Eye (tissue), 1 donor: ENCODE measurements around the gene ROS1.
"Not testable (repeated sequence)": the region's sequence is repeated elsewhere in the genome, so short reads cannot be mapped to it uniquely, and the experiment has no call there.

ENCODE experiments used
- DNase-seq: peaks from one replicate; pipeline ENCODE4 v3.0.0-alpha.2; 2015

ROS1 gene

DNA sequence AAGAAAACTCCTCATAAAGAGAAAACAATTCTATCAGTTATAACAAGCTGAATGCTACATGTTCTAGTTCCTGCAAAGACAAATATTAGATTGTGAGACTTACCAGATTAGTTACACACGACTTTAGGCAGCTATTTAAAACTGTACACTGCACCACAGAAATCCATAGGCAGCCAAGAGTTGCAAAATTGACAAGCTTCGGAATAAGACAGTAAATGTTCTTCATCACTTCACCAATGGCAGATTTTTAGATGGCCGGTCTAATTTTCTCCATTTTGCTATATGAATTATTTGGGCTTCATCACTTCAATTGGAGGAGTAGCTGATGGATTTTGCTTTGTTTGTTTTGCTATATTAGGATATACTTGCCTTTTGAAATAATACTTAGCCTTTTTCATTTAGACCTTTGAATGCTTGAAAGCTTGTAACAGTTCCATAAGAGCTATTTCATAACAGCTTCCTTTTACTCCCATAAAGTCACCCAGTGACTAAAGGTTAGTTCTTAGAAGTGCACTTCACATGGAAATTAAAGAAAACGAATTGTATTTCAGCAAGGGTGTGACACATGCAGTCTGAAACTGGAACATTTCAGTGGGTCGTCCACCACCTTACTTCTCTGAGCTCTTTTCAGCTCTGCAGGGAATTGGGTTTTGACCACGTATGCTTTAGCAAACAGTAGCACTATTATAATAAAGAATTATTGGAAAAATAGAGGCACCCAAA lies at the start of gene ROS1:
ROS1 (minus strand) TSS at position 512 of the 723 bp plus-strand sequence; CDS start at position 226, 286 bp downstream.
- no peak for DNase-seq

DNA sequence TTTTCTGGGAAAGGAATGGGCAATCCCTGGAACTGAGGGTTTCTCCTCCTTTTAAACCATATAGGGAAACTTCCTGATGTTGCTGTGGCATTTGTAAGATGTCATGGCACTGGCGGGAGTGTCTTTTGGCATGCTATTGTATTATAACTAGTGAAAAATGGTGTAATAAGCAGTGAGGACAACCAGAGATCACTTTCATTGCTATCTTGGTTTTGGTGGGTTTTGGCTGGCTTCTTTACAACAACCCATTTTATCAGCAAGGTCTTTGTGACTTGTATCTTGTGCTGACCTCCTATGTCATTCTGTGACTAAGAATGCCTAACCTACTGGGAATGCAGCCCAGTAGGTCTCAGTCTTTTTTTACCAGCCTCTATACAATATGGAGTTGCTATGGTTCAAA lies 47.7 kb upstream of the ROS1 start:
- no peak for DNase-seq

DNA sequence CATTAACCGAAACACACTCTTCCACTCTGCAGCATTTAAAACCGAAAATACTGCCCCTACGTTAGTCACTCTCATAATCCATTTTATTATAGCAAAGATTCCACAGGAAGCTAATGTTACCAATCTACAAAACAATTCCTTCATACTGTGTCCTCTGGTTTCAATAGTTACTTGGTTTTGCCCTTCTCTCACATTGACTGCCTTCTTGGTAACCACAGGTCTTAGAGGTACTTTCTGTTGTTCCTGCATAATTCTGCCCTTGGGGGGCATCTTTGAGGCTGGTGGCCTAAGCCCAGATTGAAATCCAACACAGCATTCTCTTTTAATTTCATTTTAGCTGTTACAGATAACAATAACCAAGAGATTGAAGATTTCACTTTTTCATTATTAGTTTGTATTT lies 46.9 kb upstream of the ROS1 start:
- no peak for DNase-seq

DNA sequence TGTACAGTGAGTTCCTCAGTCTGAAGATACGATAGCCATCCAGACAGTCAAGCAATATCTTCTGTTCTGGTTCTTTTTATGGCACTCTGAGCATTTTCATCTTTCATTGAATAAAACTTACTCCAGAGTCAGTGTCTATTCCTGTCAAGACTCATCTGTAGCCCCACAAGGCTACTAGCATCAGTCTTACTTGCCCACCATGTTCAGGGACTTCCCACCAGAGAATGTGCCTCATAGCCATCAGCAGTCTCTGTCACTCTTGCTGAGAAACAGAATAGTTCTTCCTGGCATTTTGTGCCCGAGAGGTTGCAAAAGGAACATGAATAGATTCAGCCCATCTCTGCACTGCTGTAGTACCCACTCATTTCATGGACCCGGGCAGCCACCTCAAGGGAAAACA lies 44.0 kb upstream of the ROS1 start:
- DNase-seq = no peak

DNA sequence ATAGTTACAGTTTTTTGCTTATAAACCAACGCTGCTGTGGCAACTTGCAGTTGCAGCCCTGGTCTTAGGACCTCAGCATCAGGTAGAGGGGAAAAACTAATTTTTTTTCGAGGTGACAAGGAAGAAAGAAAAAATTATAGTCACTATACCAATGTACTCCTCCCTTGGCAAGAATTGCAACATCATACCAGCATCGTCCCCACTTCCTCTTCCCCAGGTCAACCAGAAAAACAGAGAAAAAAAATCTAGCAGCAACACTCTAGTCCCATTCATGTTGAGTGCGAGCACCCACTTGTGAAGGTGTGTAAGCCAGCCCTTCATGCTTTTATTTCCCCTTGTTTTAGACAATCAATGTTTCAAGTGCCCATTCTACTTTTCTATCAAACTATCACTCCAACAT lies 43.6 kb upstream of the ROS1 start:
- DNase-seq = no peak

DNA sequence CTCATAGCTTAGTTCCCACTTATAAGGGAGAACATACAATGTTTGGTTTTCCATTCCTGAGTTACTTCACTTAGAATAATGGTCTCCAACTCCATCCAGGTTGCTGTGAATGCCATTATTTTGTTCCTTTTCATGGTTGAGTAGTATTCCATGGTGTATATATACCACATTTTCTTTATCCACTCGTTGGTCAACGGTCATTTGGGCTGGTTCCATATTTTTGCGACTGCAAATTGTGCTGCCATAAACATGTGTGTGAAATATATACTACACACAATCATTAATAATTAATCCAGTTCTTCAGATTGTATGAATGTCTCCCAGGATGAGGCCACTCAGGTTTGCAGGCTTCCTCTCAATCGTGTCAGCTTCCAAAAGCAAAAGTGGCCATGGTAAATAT lies 42.8 kb upstream of the ROS1 start:
- not testable (repeated sequence) for DNase-seq

DNA sequence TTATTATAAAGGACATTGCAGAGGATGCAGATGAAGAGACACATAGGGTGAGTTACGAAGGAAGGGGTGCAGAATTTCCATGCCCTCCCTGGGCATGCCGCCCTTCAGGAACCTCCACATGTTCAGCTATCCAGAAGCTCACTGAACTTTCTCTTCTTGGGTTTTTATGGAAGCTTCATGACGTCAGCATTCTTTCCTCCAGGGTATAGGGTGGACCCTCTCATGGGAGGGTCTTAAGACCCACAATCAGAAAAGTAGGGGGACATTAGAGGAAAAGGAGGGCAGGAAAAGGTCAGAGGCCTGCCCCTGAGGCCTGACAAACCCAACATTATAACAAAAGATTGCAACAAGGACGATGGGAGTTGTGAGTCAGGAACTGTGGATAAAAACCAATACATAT lies 42.1 kb upstream of the ROS1 start:
- no peak for DNase-seq

DNA sequence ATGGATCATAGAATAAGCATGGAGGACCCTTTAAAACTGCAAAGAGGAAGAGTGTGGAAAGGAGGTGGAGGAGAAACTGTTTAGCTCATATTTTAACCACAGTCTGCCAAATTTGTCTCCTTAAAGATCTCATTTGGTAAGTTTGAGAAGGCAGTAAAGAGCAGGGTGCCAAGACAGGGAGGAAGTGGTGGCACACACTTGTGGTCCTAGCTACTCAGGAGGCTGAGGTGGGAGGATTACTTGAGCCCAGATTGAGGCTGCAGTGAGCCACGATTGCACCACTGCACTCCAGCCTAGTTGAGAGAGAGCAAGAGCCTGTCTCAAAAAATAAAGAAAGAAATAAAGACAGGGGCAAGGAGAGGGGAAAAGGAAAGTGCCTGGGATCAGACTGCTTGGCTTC lies 39.9 kb upstream of the ROS1 start:
- DNase-seq = no peak

DNA sequence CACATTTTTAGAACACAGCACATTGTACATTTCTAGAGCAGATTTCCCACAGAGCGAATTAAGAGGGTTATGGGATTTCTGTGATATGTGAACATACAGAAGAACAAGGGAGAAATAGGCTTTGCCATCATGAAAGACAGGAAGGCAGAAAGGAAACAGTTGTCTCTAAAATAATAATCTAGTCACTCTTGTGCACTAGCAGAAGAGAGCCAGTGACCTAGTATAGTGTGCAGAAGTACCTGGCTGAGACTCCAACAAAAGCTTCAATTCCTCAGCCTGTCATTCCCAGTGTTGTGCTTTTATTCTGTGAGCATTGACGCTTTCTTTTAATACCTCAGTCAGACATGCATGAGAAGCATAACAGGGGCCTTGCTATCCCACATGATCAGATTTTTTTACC lies 39.0 kb upstream of the ROS1 start:
- DNase-seq = no peak

DNA sequence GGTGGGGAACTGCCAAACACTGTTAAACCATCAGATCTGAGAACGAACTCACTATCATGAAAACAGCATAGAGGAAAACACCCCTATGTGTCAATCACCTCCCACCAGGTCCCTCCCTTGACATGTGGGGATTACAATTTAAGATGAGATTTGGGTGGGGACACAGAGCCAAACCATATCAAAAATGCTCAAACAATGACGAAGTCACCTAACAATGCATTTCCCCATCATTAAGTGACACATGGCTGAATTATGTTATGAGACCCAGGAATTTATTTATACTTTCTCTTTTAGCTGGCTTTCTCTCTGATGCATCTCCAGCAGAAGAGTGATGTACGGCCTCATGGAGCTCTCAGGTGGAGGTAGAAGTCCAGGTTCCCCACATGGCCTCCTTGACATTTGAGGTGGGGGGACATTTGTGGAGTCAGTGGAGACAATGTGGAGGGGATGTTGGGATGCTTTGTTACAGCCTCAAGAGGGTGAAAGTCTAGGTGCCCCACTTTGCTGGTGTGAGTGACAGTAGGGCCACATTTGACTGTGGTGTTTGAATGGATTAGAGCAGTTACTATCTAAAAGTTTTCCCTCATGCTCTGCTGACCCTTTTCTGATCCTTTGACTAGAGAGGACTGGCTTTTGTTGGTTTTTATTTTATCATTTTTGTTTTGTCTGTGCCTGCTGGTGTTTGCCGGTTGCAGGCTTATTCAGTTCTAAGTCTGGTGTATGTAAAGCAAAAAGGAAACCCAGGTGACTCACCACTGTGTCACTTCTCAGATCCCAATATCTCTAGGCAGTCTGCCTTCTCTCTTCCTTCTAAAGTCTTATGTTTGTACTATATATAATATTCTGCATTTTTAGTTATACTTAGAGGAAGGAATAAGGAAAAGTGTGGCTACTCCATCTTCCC lies 38.3 kb upstream of the ROS1 start:
- no peak for DNase-seq

DNA sequence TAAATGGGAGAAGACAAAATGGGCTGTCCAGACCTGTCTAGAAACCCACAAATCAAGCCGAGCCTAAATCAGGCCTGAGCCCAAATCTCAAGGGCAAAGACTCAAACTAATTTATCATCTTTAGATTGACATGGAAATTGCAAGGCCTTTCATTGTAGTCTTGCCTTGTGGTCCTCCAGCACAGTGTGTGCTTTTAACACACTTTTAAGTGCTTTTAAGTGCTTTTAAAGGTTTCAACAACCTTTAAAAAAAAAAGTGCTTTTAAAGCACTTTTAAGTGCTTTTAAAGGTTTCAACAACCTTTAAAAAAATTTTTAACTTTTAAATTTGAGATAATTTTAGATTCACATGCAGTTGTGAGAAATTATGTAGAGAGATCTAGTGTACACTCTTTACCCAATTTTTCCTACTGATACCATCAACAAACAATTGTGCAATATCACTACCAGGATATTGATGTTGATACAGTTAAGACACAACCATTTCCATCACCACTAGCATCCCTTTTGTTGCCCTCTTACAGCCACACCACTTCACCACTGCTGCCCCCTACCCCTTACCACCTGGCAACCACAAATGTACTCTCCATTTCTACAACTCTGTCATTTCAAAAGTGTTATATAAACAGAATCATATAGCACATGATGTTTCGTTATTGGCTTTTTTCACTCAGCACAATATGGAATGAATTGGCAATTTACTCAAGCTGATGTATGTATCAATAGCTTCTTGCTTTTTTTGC lies 33.6 kb upstream of the ROS1 start:
- no peak for DNase-seq

DNA sequence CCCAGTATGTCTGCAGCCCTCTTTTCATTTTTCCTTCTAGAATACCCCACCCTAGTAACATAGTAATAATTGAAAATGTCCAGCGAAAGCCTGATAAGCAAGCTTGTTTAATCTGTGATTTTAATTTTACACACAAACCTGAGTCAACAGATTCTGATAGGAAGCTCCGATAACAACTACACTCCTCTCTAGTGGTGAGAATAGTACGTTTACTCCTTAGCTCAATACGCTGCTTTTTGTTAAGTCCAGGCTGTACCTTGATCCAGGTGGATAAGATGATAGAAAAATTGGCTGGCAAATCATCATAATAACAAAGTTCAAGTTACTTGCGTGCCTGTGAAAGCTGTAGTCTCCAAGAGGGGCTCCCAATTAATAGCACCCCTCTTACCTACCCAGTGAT lies 31.3 kb upstream of the ROS1 start:
- no peak for DNase-seq

DNA sequence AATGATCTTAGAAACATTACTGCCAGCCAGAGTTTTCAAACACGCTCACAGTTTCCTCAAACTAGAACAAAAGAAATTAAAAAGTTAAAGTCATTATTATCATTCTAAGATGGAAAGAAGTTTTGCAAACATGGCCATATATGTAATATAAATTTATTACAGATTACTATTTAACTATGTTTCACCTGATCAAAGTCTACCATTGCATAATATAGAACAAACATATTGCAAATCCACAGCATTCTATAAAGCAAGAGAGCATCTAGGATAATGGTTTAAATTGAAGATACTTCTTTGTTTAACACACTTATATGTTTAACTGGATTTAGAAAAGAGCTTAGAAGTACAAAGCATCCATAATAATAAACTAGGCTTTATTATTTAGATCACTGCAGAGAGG lies 30.5 kb upstream of the ROS1 start:
- DNase-seq = no peak

DNA sequence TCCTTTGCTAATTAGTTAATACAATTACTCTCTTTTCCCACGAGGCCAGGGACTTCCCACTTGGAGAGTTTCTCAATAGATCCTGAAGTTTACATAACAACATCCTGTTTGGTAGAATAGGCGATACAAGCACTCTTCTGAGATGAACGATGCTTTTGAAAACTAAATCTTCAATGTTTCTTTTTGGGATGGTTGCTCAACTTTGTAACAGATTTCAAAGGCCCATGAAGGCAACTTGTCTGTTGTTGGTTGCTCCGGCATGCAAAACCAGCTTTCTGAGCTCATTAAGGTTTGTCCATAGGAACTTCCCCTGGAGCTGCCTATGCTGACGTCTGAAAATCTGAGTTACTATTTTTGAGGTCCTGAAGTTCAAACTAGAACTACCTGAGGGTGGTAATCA lies 25.9 kb upstream of the ROS1 start:
- DNase-seq = no peak

DNA sequence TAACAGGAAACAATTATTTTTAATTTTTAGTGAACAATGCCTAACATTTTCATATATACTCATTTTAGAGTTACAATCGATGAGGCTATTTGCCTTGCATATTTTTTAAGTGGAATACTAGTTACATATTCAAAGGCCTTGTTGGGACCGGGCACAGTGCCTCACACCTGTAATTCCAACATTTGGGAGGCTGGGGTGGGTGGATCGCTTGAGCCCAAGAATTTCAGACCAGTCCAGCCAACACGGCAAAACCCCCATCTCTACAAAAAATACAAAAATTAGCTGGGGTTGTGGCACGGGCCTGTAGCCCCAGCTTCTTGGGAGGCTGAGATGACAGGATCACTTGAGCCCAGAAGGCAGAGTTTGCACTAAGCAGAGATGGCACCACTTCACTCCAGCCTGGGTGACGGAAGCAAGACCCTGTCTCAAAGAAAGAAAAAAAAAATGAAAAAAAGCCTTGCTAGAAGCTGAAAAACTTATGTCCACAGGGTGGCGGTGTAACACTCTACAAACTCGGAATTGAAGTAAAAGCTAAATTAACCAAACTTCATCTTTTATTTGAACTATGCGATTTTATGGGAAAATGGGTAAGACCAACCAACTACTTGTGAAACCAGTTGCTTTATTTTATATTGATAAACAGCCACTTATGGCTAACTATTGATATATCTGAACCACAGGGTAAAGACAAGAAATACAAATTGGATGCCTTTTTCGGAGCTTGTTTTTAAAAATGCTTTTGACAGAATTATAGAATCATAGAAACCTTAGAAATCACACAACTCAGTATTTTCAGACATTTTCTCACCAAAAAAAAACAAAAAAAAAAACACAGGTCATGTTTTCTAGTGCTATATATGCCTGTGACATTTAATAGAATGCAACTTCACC lies 24.1 kb upstream of the ROS1 start:
- peak; percentile 90 for DNase-seq

DNA sequence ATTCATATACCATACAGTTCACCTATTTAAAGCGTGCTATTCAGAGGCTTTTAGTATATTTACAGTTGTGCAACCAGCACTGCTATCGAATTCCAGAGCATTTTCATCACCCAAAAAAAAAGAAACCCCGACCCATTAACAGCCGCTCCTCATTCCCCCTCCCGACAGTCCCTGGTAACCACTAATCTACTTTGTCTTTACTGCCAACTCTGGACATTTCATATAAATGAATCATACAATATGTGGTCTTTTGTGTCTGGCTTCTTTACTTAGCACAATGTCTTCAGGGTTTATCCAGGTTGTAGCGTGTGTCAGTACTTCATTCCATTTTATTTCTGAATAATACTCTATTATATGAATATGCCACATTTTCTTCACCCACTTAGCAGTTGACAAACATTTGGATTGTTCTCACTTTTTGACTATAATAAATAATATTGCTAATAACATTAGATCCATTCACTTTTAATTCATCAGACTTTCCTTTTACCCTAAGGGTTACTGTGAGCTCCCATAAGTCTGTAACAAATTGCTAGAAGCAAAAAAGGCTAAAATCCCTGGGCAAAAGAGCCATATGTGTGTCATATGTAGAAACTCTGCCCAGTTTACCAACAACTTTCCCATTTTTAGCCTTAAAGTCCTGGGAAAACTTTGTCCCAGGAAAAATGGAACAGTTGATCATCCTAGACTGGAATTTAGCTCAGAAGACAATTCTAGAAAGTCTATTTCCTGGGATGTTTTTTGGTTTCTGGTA lies 23.2 kb upstream of the ROS1 start:
- DNase-seq = peak; percentile 13

DNA sequence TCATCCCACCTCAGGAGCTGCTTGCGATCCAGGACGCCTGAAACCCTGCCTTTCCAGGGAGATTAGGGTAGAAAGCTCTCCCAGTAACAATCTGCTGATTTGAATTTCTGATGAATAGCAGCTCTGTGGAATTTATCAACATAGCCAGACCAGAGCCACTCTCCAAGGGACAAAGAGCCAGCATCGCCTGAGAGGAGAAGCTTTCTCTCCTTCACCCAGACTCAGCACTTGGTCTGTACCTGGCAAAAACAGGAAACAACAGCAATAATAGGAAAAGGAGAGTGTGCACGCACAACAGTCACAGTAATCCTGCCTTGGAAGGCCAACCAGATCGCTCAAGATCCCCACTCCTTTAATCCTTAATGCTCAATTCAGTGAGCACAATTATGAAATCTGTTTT lies 22.3 kb upstream of the ROS1 start:
- no peak for DNase-seq

DNA sequence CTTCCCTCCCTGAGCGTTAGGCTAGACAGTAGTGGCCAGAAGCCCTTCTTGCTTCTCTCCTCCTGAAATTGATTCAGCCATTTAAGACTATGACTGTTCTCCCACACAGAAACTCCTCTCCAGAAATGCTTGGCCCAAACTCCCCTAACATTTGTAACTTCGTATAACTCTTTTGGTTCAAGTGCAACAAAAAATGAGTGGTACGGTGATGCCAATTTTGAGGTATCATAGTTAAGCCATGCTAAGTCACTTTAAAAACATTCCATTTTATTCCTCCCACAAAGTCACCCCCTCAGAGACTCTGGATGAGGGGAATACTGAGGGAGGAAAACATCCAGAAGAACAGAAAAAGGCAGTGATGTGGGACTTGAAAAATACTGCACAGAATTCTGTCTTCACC lies 21.1 kb upstream of the ROS1 start:
- no peak for DNase-seq

DNA sequence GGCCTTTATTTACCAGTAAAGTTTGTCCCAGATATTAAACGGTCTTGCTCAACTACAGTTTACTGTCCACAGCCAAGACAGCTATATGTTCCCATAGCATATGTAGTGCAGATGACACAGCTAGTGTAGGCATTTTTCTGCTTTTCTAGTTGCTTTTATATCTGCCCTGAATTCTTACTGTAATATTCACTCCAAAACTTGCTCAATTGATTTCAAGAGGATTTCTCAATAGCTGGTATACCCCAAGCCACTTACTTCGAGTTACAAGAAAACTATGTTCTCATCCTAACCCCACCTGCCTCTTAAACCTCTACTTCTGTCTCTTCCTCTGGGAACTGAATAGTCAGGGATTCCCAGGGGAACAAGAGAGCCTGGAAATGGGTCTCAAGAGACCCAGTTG lies 18.9 kb upstream of the ROS1 start:
- DNase-seq = no peak

DNA sequence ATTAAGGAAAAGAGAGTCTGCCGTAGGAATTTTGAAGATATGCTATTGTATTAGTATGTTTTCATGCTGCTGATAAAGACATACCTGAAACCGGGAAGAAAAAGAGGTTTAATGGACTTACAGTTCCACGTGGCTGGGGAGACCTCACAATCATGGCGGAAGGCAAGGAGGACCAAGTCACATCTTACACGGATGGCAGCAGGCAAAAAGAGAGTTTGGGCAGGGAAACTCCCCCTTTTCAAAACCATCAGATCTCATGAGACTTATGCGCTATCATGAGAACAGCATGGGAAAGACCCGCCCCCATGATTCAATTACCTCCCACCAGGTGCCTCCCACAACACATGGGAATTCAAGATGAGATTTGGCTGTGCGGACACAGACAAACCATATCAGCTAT lies 16.6 kb upstream of the ROS1 start:
- DNase-seq = not testable (repeated sequence)

DNA sequence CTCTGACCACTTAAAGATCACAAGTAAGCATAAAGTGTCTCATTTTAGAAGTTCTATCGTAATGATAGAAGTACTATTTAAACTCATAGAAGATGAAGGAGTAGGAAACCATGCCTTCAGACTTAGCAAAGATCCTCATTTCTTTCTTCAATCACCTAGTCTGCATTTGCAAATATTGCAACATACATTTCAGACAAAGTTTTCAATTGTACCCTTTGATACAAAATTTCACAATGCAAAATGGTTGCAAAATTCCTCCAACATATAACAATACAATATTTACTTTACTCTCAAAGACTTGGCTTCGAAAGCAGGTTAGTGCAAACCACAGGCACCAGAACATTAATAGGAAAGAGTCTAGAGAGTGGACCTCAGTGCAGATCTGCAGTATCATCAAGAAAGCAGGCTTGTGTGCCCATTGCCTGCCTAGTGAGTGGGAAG lies 16.1 kb upstream of the ROS1 start:
- DNase-seq = no peak
